Pulmonary artery endothelial cell (primary cell): ENCODE results near the gene ZNF518B. TPM values are rescaled to one million over a fixed set of nuclear protein-coding genes. Genes with fewer than 3 reads are reported as not detected.
"Not testable (repeated sequence)": the region's sequence is repeated elsewhere in the genome, so short reads cannot be mapped to it uniquely, and the experiment has no call there.

ENCODE experiments used
- DNase-seq: peaks from one replicate; pipeline ENCODE4 v3.0.0-alpha.2; 2011; ENCODE audit warnings: low read depth, low spot score
- total RNA-seq: library from RNA; depleted of rRNA; stranded (reverse); fragments of >200 nt; gene quantifications from 2 replicates; pipeline ENCODE4 v1.2.3, GENCODE V29; 2014

Gene ZNF518B
- total RNA-seq, 1 donor from 2014 or later = 39.6 TPM

DNA sequence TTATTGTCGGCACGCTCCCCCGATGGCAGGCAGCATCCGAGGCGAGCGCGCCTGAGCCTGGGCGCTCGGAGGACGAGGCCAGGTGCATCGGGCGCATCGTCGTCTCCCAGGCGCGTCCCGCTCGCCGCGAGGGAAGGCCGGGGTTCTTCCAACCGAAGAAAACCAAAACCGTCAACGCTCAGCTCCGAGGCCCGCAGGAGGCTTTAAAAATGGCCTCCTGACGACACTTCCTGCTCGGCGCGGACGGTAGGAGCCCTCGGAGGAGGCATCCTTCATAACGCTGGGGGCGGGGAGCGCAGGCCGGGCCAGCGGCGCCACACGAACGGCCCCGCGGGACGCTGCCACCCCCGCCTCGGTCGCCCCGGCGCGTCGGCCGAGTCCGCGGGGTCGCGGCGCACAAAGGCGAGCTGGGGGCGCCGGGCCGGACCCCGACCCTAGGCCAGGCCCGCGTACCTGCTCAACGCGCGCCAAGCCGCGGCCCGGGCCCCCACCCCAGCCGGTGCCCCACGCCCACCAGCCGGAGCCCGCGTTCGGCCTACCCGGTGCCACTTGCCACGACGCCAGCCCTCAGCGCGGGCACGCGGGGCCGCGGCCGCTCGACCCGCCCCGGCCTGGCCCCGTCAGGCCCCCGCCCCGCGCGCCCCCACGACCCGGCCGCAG is 501 bp downstream of the ZNF518B start:
- DNase-seq = no peak

DNA sequence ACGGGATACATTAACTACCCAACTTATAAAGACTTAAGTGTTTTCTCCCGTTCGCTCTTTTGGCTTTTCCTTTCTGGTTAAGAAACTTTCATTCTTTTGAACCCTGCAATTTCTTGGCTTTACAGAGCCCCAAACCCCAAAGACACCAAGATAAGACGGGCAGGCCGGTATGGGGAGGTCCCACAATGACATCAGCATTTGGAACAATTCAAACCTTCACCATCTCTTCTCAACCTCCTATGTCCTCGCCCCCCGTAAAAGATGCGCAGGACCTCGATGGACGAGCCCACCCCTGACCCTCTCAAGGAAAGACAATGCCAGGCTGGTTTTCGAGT is 999 bp downstream of the ZNF518B start:
- DNase-seq = no peak

DNA sequence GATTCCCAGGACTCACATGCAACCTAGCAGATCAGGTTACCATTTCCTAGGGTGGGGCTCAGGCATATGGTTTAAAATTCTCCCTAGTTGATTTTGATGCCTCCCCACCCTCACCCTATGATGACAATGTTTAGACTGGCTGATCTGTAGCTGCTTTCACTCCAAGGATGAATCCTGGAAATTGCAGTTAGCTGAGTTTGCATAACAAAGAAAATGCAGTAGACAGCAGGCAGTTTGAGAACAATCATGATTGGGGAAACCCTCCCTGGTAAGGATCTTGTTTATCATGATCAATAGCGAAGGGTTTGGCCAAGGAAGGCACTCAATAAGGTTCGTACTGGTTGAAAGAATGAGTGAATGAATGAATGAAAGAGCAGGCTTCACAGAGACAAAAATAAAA is 2.1 kb downstream of the ZNF518B start:
- DNase-seq = no peak

DNA sequence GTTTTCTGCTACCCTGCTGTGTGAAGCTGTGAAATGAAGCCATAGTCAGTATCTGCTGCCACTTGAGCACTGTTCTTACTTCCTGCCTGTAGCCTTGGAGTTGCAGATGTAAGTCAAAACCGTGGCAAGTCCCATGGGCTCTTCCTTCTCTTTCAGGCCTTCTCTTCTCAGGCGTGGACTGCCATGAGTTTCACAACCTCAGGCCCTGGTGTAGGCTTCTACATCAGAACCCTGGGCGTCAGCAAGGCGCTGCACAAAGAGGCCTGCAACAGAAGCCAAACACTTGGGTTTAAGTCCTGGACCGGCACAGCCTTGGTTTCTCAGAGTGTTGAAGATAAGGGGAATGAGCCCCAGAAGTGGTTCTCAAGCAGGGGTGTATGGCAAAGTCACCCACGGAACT is 2.5 kb downstream of the ZNF518B start:
- no peak for DNase-seq

DNA sequence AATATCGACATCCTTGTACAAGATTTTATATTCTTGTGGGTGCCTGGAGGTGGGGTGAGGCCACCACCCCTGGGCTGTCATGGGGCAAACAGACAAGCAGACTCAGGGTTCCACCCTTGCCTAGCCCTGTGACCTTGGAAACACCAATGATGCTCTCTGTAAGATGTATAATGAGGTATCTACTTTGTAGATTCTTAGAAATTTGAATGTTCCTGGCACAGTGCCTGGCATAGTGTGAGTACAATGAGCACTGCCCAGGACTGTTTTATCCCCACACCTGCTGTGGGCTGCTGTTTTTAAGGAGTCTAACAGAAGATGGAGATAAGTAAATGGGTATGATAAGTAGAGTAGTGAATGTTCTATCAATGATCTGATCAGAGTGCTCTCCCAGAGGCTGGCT is 3.1 kb downstream of the ZNF518B start:
- no peak for DNase-seq

DNA sequence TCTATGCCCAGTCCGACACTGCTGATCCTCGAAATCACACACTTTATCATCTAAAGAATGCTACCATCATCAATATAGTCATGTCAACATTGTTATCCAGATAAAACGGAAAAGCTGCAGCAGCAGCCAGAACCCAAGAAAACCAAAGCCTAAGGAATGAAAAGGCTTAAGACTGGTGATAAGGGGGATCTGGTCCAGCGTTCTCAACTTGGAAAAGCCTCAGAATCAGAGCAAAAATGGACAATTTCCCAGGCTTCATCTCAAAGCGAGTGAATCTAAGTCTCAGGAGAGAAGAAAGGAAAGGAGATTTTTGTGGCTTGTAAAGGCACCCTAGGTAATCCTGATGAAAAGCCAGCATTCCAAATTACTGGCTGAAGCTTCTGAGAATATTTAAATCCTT is 8.2 kb downstream of the ZNF518B start:
- no peak for DNase-seq

DNA sequence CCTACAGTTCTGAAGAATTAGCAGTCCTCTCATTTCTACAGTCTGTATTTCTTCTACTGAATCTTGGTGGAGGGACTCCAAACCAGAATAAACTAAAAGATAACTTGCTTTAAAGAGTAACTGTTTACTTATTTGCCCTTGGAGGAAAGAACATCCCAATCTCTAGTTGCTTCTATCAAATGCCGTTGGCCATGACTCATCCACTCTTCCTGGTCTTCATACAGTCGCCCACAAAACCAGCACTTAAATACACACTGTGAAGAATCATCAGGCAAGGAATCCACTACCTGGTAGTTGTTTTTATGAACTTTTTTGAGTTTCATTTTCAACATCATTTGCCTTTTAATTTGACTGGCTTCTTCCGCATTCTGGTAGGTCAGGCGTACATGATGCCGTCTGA is 14.2 kb downstream of the ZNF518B start:
- DNase-seq = no peak

DNA sequence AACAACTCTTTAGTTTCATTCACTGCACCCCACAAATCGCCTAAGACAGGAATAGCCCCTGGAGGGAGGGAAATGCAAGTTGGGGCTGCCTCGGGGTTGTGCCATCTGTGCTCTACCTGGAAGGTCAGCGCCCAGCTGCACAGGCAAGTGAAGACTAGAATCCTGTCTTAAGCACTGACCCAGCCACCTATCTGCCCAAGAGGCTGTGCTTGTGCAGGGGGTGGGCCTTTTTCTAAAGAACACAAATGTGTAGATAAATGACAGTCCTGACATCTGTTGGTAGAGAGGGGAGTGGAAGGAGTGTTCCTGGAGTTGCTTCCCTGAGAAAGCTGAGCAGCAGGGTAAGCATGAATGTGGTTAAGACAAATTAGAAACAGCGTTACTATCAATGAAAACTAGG is 15.7 kb downstream of the ZNF518B start:
- DNase-seq = no peak

DNA sequence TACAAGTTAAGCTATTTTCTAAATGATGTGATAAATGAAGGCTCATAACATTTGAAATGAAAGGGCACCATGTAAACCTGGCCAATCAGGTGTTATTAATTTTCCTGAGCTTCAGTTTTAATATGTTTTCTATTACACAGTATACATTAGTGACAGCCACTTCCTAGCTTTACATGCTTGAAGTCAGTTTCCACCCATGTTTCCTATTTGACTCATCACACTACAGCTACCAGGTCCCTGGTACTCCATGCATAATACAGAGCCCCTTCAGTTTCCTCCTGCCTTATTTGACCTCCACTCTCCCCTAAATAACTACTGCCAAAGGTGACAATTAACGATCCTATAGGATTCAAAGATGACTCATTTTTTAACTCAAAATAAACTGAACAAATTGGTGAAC is 18.3 kb downstream of the ZNF518B start:
- DNase-seq = no peak

DNA sequence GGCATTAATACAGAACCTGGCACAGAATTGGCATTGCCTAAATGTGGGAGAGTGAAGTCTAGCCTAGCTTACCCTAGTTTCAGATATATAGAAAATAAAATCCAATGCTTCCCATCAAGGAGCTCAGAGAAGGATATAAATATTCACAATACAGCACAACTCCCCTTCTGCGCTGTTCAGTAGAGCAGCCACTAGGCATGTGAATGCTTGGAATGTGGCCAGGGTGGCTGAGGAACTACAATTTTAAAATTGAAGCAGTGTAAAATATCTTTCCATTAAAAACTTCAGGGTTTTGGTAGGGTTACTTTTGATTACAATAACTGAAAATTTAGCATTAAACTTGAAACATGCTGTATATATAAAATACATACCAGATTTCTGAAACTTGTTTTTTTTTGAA is 19.5 kb downstream of the ZNF518B start:
- no peak for DNase-seq

DNA sequence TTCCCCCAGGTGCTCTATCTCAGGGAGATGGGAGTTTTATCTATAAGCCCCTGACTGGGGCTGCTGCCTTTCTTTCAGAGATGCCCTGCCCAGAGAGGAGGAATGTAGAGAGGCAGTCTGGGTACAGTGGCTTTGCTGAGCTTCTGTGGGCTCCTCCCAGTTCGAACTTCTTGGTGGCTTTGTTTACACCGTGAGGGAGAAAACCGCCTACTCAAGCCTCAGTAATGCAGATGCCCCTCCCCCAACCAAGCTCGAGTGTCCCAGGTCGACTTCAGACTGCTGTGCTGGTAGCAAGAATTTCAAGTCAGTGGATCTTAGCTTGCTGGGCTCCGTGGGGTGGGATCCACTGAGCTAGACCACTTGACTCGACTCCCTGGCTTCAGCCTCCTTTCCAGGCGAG is 29.5 kb downstream of the ZNF518B start:
- DNase-seq = not testable (repeated sequence)

DNA sequence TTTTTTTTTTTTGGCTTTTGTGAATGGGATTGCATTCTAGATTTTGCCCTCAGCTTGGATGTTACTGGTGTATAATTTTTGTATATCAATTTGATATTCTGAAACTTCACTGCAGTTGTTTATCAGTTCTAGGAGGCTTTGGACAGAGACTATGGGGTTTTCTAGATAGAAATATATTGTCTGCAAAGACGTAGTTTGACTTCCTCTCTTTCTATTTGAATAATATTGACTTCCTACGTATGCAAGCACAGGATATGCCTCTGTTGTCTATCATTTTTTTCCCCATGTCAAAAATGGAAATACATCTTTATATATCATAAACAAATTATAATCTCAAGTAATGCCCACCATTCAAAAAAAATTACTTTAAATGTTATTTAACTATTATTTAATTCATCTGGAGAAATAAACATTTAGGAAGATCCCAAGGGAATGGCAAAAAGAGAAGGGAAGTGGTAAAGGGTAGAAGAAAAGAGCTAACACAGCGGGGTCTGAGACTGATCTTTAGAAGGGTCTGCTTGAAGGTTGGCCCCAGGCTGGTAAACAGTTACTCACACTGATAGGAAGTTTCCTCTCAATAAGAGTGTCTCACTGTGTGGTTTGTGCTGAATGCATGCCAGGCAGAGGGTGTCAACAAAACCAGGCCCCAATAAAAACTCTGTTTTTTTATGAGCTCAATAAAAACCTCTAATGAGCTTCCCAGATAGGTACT is 35.7 kb downstream of the ZNF518B start:
- DNase-seq = no peak

DNA sequence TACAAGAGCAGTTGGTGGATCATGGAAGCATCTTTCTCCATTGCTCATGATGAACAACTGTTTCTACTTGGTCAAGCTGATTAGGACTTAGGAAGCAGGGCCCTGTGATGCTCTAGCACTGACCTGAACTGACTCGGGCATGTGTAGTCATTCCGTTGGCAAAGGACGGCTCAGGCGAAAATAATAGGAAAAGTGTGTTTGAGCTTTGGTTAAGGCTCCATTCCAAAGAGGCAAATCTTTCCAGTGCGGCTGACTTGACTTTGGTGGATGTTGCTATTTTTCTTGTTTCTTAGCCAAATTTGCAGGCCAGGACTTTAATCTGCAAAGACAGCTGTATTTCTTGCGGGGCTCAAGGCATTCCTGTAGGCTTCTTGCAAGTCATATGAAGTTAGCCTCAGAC is 39.5 kb downstream of the ZNF518B start:
- DNase-seq = no peak

DNA sequence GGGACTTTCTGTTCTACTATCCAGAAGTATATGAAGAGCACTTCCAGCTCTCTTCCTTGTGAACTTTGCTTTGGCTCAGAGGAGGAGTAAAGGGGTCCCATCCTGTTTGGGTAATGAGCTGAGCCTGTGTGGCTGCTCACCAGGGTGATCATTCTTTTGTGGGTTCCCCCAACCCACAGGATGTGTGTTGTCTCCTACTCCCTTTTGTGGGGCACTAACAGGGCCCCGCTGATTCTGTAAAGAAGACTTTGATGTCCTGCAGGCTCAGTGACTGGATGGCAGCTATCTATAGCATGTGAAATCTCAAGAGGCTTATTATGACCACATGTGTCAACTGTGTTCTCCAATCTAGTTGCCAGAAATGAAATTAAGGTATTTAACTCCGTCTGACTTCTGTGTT is 40.8 kb downstream of the ZNF518B start:
- DNase-seq = no peak

DNA sequence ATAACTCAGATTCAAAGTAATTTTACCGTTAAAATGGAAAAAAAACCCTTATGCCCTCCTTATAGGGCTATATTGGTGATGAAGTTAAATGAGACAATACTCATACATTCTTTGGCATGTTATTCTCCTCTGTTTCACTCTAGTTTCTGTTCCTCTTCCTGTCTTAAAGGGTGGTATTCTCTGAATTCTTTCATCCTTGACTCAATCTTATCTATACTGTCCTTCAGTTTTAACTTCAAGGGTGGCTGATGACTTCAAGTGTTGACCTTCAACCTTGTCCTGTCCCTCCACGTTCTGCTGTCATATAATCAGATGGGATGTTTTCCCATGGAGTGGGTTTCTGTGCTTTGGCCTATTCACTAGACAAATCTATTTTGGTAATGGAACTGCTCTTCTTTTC is 44.0 kb downstream of the ZNF518B start:
- no peak for DNase-seq

DNA sequence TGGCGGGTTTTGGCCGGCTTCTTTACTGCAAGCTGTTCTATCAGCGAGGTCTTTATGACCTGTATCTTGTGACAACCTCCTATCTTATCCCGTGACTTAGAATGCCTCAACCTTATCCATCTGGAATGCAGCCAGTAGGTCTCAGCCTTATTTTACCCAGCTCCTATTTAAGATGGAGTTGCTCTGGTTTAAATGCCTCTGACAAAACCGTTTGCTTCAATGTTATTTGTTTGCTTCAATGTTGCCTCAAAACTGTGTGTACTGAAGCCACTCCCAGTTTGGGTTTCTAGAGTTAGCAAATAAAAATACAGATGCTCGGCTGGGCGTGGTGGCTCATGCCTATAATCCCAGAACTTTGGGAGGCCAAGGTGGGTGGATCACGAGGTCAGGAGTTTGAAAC is 51.6 kb downstream of the ZNF518B start:
- no peak for DNase-seq

DNA sequence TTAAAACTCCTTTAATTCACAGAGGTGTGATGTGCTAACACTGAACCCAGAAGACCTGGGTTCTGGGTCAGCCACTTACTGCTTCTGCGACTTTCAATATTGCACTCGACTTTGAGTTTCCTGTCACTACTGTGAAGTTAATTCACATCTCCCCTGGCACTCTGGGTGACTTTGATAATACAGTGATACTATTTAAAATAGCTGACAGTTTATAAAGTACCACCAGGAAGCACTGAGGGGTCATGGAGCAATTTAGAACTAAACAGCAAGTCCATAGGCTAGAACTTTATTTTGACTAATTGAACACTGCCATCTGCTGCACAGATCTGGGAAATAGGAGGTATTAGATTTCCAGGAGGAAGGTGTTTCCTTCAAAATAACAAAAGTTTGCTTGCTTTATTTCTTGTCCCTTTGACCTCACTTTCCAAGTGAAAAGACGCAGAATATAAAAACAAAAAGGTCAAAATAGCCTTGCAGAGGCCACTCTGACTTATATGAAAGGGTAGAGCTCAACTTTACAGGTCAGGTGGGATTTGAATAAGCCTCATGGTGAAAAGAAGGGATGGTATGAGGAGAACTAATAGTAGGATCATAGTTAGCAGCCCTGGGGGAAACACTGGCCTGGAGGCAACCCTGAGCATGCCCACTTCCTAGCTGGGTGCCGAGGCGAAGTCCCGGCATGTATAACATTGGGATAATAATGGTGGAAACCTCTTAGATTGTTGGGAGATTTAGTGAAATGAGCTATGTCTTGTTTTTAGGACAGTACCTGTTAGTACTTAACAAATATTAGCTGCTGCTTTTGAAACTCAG is 53.4 kb downstream of the ZNF518B start:
- DNase-seq = no peak

DNA sequence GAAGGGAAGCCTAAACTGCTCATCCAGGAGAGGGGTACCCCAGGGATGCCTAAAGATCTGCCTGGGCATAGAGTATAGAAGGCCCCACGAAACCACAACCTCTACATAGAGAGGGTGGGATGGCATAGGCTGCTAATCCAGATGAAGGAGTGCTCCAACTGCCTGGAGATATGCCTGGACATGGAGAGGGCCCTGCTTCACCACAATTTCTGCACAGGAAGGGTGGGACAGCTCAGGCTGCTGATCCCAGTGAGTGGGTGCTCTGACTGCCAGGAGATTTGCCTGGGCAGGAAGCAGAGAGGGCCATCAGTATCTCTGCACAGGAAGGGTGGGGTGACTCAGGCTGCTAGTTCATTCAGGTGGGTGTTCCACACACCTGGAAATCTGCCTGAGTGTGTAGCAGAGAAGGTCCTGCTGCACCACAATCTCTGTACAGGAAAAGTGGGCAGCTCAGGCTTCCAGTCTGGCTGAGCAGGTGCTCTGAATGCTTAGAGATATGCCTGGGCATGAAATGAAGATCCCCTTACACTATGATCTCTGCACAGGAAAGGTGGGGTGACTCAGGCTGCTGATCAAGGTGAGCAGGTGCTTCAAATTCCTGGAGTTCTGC is 61.1 kb downstream of the ZNF518B start:
- no peak for DNase-seq
